HG02759 (cell line): ENCODE data around the gene NOVA1.
"Not testable (repeated sequence)": the region's sequence is repeated elsewhere in the genome, so short reads cannot be mapped to it uniquely, and the experiment has no call there.

ENCODE experiments used
- ATAC-seq: cut with Tn5 transposase; IDR thresholded peaks from one replicate; pipeline ENCODE4 v1.9.1; 2021; ENCODE audit warnings: mild to moderate bottlenecking, moderate library complexity; ENCODE audit not compliant: unreplicated experiment

The NOVA1 gene

DNA sequence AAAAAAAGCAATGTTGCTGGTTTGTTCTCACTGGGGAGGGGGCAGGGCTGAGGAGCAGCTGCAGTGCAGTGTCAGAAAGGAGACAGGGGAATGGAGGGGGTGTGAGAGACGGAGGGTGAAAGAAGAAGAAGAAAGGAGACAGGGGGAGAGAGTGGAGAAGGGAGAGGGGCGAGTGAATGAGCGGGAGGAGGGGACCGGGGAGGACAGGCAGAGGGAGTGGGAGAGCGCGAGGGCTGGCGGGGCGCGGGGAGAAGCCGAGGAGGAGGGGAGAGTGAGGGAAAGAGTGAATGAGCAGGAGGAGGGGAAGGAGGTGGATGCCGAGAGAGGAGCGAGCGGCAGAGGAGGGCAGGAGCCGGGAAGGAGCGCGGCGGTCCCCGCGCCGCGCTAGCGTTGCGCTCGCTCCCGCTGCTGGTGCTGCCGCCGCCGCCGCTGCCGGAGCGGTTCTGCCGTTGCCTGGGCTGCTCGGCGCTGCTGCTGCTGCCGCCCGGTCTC lies at the start of gene NOVA1:
Gene NOVA1, minus strand, starts transcription at position 445 of the 492 bp plus-strand sequence. CDS start 597 bp downstream, outside the sequence.
- peak; percentile 30 for ATAC-seq

GRCh38 chr14:26645057-26645456 lies 47.2 kb upstream of the NOVA1 start:
- not testable (repeated sequence) for ATAC-seq

GRCh38 chr14:26636561-26636960 lies 38.7 kb upstream of the NOVA1 start:
- no peak for ATAC-seq

DNA sequence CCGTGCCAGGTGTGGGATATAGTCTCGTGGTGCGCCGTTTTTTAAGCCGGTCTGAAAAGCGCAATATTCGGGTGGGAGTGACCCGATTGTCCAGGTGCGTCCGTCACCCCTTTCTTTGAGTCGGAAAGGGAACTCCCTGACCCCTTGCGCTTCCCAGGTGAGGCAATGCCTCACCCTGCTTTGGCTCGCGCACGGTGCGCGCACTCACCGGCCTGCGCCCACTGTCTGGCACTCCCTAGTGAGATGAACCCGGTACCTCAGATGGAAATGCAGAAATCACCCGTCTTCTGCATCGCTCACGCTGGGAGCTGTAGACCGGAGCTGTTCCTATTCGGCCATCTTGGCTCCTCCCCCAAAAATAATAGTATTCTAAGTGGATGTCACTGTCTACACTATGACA lies 37.1 kb upstream of the NOVA1 start:
- ATAC-seq: not testable (repeated sequence)

GRCh38 chr14:26626256-26626655 lies 28.4 kb upstream of the NOVA1 start:
- no peak for ATAC-seq

DNA sequence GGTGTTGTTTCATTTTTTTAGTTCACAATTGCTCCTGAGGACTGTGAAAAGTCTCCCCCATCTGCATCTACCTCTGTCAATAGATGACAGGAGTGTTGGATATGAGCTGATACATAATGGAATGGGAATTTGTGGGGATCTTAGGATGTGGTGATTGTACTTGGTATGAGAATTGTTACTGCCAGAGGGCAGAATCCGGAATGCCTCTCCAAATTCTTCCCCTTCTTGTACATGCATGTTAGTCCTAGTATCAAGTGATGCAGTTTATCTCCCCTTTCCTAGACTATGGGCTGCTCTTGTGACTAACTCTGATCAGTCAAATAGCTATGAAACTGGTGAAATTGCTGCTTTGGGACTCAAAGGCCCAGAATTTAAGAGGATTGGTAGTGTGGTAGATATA lies 24.8 kb upstream of the NOVA1 start:
- no peak for ATAC-seq

DNA sequence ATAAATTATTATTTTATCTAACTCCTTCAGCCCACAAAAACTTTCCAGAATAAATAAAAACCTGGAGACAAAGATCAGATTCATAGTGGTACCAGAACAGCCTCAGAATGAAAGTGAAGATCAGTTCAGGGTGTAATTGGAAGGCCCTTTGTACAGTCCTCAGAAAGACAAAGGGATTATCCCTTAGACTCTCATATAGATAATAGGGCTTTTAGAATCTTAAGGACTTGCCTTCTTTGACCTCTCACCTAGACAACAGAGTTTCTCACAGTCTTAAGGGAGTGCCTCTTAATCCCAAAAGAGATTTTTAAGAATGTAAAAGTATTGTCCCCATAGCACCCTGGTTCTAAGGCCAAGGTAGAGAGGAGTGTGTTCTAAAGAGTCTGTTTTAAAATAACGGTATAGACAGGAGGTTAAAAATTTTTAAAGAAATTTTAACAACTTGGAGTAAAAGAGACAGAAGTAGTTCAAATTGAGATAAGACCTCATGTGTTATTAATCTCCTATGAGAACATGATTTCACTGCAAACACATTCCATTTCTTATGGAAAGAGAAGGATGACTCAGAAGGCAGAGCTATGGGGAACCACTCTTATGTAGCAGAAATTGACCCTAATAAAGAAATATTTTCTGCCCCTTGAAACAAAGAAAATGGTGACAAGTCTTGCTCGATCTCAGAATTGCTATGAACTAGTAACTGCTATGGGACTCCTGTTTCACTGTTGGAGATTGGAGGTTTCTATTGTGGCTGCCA lies 24.2 kb upstream of the NOVA1 start:
- no peak for ATAC-seq

GRCh38 chr14:26621364-26621763 lies 23.5 kb upstream of the NOVA1 start:
- no peak for ATAC-seq

DNA sequence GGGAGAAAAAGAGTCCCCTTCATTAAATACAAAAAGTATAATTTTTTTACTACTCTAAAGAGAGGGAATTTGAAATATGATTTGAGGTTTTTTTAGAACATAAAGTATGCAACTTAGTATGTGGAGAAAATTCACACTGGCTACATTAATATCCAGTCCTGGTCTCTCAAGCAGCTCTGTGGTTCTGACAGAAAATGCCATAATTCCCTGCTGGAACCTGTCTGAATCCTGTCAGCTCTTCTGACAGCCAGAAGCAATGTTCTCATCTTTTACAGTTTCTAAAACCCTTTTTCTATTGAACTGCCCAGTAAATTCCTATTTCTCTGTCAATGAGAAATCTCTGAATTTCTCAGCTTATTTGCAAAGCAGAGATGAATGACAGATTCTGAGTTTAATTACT lies 13.4 kb upstream of the NOVA1 start:
- ATAC-seq: no peak

GRCh38 chr14:26606729-26607312 lies 9.0 kb upstream of the NOVA1 start:
- ATAC-seq: no peak

- ATAC-seq: no peak
These were observed 7.8 kb upstream of the NOVA1 start for GRCh38 chr14:26605602-26606001.

DNA sequence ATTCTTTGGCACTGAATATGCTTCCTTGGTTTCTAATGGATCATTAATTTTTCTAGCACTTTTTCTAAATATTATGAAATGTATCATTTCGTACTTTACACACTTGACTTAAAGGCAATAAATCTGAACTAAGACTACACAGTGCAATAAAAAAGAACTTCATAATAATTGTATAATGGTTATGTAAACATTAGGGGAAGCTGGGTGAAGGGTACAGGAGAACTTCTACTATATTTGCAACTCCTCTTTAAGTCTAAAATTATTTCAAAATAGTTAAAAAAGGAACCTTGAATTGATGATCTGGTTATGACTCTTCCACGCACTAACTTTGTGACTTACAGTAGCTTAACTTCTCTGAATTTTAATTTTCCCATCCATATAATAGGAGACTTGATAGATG lies 5.1 kb upstream of the NOVA1 start:
- no peak for ATAC-seq

- ATAC-seq: no peak
These were observed 4.0 kb upstream of the NOVA1 start for GRCh38 chr14:26601856-26602255.

DNA sequence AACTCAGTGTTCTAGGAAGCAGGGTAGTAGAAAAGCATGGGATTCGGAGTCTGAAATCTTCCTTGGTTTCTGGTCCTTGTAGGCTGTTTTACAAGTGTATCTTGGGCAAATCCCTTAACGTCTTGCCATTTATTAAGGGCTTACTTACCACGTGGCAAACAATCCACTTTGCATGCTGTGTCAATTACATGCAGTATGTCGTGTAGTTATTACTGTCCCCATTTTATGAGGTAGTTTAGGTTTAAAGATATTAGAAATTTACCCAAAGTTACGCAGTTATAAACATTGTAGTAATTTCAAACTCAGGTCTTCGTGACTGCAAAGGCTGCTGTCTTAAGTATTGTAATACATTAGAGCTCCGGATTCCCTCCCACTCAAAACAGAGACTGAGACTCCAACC lies 1.5 kb upstream of the NOVA1 start:
- ATAC-seq: no peak

GRCh38 chr14:26598672-26599131 lies 869 bp upstream of the NOVA1 start:
- ATAC-seq: peak; percentile 24

- peak; percentile 52 for ATAC-seq
These were observed 343 bp upstream of the NOVA1 start for GRCh38 chr14:26598081-26598671.

DNA sequence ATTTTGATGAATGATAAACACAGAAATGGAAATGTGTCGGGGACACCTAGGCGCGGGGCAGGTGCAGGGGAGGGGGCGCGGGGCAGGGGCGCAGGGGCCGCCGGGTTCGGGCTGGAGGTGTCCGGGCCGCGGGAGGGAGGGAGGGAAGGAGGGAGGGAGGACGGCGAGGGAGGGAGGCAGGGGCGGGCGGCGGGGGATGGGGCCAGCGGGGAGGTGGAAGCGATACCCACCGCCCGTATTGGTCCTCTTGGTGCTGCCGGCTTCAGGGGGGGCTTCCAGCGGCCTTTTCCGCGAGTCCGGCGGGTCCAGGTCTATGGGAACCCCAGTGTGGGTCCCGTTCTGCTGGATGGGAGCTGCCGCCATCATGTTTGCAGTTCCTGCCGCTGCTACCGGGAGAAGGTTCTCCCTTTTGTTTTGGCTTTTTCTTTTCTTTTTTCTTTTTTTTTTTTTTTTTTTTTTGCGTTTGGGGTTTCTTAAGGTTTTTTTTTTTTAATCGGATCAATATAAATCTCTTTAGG lies 703 bp downstream of the NOVA1 start:
- no peak for ATAC-seq

- no peak for ATAC-seq
These were observed 1.2 kb downstream of the NOVA1 start for GRCh38 chr14:26596543-26597061.

DNA sequence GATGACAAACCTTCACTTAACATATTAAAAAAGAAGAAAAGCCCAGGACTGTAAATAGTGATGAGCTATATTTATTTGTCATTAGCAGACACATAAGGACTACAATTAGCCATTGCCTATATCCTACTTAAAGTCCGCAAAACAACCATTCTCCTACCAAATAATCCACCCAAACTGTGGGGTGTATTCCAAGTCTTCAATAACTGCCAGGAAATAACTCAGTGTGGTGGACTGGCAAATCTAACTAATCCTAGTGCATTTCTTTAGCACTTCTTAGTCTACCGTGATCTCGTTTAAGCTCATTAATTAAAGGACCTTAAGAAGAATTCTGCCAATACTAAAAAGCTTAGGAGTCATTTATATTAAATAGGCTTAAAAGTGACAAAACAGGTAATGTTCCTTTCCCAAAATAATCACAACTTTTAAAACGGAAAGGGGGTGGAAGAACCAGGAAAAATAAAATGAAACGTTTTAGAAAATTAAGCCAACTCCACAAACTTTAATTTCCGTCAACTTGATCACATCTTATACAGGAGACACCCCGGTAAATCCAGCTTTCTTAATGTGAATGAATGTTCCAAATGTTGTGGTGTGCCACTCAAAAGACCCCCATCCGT lies 1.8 kb downstream of the NOVA1 start:
- no peak for ATAC-seq

GRCh38 chr14:26594756-26595545 lies 2.9 kb downstream of the NOVA1 start:
- no peak for ATAC-seq
